GM19467 (cell line): ENCODE data around the gene DICER1.

Experiments used
- ATAC-seq: cut with Tn5 transposase; IDR thresholded peaks from one replicate; pipeline ENCODE4 v1.9.1; 2021; ENCODE audit warnings: mild to moderate bottlenecking, moderate library complexity; ENCODE audit not compliant: unreplicated experiment

DICER1 gene

DNA sequence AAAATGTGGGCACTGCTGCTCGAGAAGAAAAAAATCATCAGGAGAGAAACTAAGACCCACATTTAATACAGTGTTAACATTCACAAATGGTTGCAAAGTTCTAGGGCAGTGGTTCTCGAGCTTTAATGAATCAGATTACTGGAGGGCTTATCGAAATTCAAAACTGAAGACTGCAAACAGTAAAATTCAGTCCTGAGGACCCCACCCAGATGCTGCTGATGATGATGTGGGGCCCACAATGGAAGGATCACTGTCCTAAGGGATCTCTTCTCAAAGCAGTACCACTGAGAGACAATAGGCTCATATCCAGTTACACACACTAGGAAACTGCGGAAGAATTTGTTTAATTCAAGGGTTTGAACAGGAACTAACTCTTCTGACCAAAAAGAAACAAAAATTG is 31.4 kb downstream of the DICER1 start:
- ATAC-seq: no peak

- ATAC-seq: no peak
Observed at GRCh38 chr14:95125221-95125620, 32.1 kb downstream of the DICER1 start.

DNA sequence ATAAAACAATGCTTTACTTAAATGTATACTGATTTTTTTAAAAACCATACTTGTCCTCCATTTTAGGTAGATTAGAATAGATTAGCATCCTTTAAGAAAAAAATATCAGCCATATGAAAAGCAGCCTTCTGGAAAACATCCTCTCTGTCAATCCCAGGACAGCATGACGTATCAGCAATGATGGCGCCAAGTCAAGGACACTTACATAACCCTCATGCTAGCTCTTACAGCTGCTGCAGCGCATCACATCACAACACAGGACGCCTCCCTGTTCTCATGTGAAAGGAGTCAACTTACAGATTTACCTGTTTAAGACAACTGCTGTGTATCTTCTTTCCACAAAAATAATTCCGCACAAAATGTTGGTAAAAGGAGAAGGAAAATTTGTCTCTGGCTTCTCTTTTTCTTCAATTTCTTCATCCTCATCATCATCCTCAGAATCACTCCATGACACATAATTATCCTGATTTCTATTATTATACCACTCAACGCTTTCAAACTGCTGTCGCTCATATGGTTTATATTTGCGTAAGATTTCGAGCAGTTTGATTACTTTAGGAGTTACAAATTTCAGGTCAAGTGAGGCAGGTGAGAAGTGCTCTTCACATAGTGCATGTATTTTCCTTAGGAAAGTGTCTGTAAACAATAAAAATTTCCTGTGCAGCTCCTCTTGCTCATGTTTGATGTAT is 33.3 kb downstream of the DICER1 start:
- ATAC-seq: no peak

DNA sequence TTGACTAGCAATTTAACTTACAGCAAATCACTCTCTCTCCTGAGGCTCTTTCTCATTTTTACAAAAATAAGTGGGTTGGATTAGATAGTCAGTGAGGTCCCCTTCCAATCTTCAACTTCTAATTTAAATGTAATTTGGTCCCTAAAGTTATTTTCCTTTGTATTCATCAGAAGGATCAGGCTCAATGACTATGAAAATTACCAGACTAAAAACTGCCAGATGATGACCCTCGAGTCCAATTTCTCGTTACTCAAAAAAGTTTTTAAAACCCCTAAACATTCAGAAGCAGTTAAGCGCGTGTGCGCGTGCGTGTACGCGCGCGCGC is 34.7 kb downstream of the DICER1 start:
- ATAC-seq: no peak

GRCh38 chr14:95121911-95122620 is 35.3 kb downstream of the DICER1 start:
- ATAC-seq: no peak

DNA sequence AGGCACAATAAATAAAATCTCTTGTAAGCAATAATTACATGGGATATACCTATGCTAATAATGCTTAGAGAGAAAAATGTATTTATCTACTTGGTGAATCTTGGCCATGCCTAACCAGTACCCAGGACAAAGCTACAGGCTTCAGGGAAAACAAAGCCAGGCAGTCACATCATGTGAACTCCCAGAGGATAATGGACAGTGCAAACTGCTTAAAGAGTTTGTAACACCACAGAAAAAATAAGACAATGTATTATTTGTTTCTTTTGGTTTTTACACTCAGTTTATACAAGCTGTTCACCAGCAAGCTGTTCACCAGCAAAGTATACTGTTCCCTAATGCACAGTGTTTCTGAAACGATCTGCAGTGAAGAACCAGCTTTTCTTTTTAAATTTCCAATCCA is 38.0 kb downstream of the DICER1 start:
- ATAC-seq: no peak

- ATAC-seq: no peak
Observed at GRCh38 chr14:95117937-95118721, 39.2 kb downstream of the DICER1 start.

DNA sequence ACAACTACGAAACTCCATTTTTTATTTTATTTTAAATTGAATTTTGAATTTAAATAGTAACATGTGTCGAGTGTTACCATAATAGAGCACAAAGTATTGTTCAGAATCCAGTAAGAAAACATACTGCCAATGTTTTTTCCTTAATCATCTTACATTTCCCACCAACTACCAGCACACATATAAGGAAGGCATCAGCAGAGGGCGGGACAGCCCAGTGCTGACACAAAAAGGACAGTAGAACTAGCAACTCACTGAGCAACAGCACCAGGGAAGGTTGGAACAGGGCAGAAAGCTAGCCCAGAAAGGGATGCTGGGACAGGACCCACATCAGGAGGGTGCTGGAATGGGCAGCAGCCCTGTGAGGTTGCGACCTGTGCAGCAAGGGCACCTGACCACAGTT is 43.9 kb downstream of the DICER1 start:
- no peak for ATAC-seq

DNA sequence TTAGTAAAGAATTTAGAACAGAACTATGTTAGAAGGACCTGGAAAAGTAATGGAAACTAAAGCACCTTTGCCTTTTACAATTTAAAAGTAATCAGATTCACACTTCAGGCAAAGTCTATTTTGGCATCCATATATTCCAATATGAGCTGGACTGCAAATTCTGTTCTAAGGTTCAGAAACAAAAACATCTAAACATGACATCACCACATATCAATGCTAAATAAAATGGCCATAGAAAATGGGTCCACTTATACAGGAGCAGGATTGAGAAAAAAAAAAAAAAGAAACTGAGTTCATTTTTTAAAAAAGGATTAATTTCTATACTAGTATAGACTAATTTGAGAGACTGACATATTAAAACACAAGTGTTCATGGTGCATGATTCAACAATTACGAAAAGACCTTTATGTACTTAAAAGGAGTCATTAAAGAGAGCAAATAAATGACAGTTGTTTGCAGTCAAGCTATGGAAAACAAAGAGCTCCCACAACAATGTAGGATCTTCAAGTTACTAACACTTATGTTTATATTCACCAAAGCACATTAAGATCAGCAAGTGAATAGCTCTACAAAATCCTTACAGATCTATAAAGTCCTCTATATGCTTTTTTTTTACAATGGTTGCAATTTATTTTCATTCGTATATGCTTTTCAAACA is 45.7 kb downstream of the DICER1 start:
- ATAC-seq: no peak

DNA sequence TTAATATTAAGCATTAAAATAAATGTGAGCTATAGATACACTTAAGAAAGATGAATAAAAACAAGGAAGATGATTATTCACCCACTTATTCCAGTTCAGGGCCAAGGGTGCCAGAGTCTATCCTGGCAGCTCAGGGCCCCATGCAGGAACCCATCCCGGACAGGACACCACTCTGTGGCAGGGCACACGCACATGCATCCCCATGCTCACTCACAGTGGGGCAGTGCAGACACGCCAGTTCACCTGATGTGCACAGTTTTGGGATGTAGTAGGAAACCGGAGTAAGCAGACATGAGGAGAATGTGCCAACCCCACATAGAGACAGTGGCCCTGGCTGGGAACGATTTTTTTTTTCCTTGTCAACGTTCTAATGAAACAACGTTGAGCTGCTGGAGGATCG is 47.2 kb downstream of the DICER1 start:
- ATAC-seq: no peak

GRCh38 chr14:95107711-95108110 is 49.6 kb downstream of the DICER1 start:
- ATAC-seq: no peak

GRCh38 chr14:95106971-95107370 is 50.4 kb downstream of the DICER1 start:
- no peak for ATAC-seq

DNA sequence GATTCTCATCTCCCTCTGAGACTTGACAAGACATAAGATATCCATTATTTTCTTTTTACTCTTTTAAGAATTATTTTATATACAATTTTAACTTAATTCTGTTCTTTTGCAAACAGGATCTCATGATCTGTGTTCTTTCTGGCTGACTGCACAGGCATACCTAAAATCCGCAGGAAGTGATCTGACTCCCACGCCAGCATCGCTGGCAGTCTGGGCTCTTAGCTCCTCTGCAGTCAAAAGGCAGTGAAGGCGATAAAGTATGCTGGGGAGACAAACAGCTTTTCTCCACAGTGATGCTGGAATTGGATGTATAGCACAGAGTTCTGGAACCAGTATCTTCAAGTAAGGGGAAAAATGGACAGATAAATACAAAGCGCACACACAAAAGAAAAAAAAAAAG is 52.4 kb downstream of the DICER1 start:
- ATAC-seq: no peak

GRCh38 chr14:95102680-95103044 is 54.7 kb downstream of the DICER1 start:
- no peak for ATAC-seq

DNA sequence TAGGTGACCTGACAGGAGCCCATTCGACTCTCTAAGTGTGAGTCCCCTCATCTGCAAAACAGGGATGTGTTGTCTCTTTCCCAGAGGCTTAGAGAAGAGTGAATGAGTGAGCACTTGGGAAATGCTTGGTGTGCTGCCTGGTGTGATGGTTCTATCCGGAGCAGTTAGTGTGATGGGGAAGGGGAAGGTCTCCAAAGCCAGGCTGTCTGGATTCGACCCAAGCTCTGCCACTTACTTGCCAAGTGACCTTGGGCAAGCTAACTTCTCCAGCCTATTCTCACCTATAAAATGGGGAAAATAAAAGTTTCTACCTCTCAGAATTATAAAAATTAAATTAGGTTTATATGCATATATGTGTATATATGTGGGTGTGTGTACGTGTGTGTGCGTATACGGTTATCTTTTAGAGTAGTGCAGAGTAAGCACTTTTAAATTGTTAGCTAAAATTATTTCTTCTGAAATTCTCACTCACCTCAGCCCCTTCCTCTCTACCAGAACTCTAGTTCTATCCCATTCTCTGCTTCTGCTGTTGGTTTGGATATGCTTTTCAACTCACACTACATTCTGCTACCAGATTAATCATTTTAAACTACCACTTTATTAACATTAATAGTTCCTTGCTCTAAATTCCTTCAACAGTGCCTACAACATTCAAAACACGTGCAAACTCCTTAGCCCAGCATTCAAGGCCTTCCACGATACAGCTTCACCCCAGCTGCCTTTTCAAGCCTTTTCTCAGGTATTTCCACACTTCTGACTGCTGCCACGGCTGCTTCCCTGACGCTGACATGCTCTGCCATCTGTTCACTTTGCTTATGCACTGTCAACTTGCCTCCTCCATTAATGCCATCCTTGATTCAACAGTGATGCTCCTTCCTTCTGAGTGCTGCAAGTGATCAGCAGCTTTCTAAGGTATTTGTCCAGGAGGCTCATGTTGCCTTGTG is 55.3 kb downstream of the DICER1 start:
- no peak for ATAC-seq

- no peak for ATAC-seq
Observed at GRCh38 chr14:95098984-95099599, 58.2 kb downstream of the DICER1 start.

- no peak for ATAC-seq
Observed at GRCh38 chr14:95097385-95097784, 59.9 kb downstream of the DICER1 start.

GRCh38 chr14:95096476-95096875 is 60.9 kb downstream of the DICER1 start:
- no peak for ATAC-seq

- ATAC-seq: no peak
Observed at GRCh38 chr14:95095996-95096395, 61.3 kb downstream of the DICER1 start.

GRCh38 chr14:95092723-95093122 is 64.6 kb downstream of the DICER1 start:
- ATAC-seq: no peak
